Parathyroid adenoma (tissue), 2 donors: ENCODE measurements around the gene CHST15.

Experiments
- H2AFZ ChIP-seq: fragments of 300-600 bp; sonication (generic); one replicate; pipeline ENCODE4 v1.7.0; 2017; ENCODE audit warnings: antibody characterized with exemption, mild to moderate bottlenecking
- H3K27ac ChIP-seq: fragments of 300-600 bp; sonication (generic); one replicate; pipeline ENCODE4 v1.7.0; 2017
- H3K27me3 ChIP-seq: fragments of 300-600 bp; sonication (generic); one replicate; pipeline ENCODE4 v1.7.0; 2017; ENCODE audit warnings: low read length; ENCODE audit not compliant: control insufficient read depth, insufficient read depth
- H3K36me3 ChIP-seq: fragments of 300-600 bp; sonication (generic); one replicate; pipeline ENCODE4 v1.7.0; 2017; ENCODE audit warnings: low read length; ENCODE audit not compliant: control insufficient read depth, insufficient read depth
- H3K4me1 ChIP-seq: fragments of 300-600 bp; sonication (generic); one replicate; pipeline ENCODE4 v1.7.0; 2017; ENCODE audit warnings: control low read depth
- H3K4me2 ChIP-seq: fragments of 300-600 bp; sonication (generic); one replicate; pipeline ENCODE4 v1.7.0; 2017; ENCODE audit warnings: low read length
- H3K4me3 ChIP-seq: fragments of 300-600 bp; sonication (generic); one replicate; pipeline ENCODE4 v1.7.0; 2017; ENCODE audit warnings: low read depth, low read length
- H3K79me2 ChIP-seq: fragments of 300-600 bp; sonication (generic); one replicate; pipeline ENCODE4 v1.7.0; 2017; ENCODE audit warnings: control low read depth
- H3K9ac ChIP-seq: fragments of 300-600 bp; sonication (generic); one replicate; pipeline ENCODE4 v1.7.0; 2017; ENCODE audit warnings: mild to moderate bottlenecking
- H3K9me3 ChIP-seq: fragments of 300-600 bp; sonication (generic); one replicate; pipeline ENCODE4 v1.7.0; 2017; ENCODE audit warnings: low read length; ENCODE audit not compliant: control insufficient read depth
- TF ChIP-seq, protein P1 (sequence below): fragments of 300-600 bp; sonication (generic); IDR thresholded peaks from one replicate; pipeline ENCODE4 v1.7.0; 2017; ENCODE audit warnings: antibody characterized with exemption, mild to moderate bottlenecking
- donor health status: primary hyperparathyroidism.

Gene CHST15

DNA sequence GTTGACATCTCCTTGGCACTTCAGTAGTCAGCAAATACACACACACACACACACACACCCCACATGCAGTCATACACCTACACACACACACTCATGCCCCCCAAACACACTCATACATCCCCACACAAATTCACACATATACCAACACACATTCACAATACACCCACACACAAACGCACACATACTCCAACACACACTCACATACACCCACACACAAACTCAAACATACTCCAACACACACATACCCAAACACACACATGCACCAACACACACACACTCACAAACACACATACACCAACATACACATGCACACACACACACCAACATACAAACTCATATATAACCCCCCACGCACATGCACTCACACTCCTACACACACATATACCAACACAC is 31.4 kb upstream of the CHST15 start:
- no peaks in the 10 kb centered on the region for H3K79me2 ChIP-seq
- H3K27me3 ChIP-seq, result no peaks in the 10 kb centered on the region
- TF ChIP-seq, protein P1, sequence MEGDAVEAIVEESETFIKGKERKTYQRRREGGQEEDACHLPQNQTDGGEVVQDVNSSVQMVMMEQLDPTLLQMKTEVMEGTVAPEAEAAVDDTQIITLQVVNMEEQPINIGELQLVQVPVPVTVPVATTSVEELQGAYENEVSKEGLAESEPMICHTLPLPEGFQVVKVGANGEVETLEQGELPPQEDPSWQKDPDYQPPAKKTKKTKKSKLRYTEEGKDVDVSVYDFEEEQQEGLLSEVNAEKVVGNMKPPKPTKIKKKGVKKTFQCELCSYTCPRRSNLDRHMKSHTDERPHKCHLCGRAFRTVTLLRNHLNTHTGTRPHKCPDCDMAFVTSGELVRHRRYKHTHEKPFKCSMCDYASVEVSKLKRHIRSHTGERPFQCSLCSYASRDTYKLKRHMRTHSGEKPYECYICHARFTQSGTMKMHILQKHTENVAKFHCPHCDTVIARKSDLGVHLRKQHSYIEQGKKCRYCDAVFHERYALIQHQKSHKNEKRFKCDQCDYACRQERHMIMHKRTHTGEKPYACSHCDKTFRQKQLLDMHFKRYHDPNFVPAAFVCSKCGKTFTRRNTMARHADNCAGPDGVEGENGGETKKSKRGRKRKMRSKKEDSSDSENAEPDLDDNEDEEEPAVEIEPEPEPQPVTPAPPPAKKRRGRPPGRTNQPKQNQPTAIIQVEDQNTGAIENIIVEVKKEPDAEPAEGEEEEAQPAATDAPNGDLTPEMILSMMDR, result no peak
- no peak overlapping the region for H3K4me3 ChIP-seq
- no peak overlapping the region for H3K9ac ChIP-seq
- peaks cover 3% of the 10 kb centered on the region for H3K4me1 ChIP-seq
- no peak overlapping the region for H2AFZ ChIP-seq
- no peaks in the 10 kb centered on the region for H3K9me3 ChIP-seq
- H3K27ac ChIP-seq, result no peak overlapping the region
- H3K36me3 ChIP-seq, result no peaks in the 10 kb centered on the region
- H3K4me2 ChIP-seq, result no peak overlapping the region

DNA sequence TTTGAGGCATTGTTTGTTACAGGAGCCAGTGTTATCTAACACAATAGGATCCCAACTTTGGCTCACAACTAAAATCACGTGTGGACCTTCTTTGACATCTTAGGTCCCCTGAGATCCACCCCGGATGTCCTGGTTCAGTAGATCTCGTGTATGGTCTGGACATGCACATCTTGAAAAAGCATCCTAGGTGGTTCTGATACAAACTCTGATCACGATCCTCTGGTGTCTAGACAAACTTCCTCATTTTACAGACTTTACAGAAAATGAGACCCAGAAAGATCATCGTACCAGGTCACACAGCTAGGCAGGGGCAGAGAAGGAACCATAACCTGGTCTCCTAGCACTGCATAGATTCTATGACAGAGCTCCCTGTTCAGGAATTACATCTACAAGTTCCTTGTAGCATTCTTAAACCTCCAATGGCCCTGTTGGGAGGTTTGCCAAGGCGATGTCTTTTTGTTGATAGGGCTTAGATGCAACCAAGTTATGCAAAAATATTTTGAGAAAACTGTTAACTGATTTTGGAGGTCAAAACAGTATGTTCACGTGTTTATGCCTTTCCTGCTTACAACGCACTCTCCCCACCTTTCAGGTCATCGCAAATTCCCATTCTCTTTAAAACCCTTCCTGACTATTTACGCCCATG is 30.8 kb upstream of the CHST15 start:
- Histone ChIP-seq H3K4me3 (no peak overlapping the region), H3K9ac (no peak overlapping the region), H3K27me3 (no peaks in the 10 kb centered on the region), H3K9me3 (no peaks in the 10 kb centered on the region), H3K27ac (no peak overlapping the region), H3K79me2 (no peaks in the 10 kb centered on the region), H3K4me1 (peaks cover 3% of the 10 kb centered on the region), H3K36me3 (no peaks in the 10 kb centered on the region), H2AFZ (peak overlapping the region; percentile 35), H3K4me2 (no peak overlapping the region)
- TF ChIP-seq, protein P1, result no peak

DNA sequence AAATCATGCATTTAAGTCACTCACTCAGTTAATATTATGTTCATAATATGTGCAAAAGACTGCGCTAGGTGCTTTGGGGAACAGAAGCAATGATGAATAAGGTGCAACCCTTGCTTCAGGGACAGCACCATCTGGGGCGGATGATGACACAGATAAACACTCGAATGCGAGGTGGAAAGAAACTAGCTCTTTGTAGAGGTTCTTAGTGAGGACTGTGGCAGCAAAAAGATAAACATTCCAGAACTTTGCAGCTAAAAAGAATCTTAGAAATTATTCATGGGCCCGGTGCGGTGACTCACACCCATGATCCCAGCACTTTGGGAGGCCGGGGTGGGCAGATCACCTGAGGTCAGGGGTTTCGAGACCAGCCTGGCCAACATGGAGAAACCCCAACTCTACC is 29.8 kb upstream of the CHST15 start:
- no peaks in the 10 kb centered on the region for H3K9me3 ChIP-seq
- no peak overlapping the region for H3K4me2 ChIP-seq
- no peaks in the 10 kb centered on the region for H3K36me3 ChIP-seq
- H3K27ac ChIP-seq, result no peak overlapping the region
- H2AFZ ChIP-seq, result no peak overlapping the region
- TF ChIP-seq, protein P1, result no peak
- H3K27me3 ChIP-seq, result no peaks in the 10 kb centered on the region
- H3K4me1 ChIP-seq, result peaks cover 3% of the 10 kb centered on the region
- no peak overlapping the region for H3K4me3 ChIP-seq
- no peaks in the 10 kb centered on the region for H3K79me2 ChIP-seq
- H3K9ac ChIP-seq, result no peak overlapping the region

DNA sequence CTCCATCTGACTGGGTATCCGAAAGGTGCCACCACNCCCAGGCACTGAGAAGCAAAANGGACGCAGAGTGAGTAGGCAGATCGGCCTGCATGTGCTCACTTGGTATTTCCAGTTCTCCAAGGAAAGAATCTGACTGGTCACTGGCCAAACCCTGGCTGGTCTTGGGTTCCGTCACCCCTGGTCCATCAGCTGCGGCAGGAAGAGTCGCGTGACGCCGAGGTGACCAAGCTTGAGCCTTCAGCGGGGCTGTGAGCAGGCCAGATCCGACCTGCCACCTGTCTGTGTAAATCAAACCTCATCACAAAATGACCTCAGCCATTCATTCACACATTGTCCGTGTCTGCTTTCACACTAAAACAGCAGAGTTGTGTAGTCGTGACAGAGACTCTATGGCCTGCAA is 28.8 kb upstream of the CHST15 start:
- Histone ChIP-seq H3K4me1 (peaks cover 3% of the 10 kb centered on the region), H3K79me2 (no peaks in the 10 kb centered on the region)
- TF ChIP-seq, protein P1, result no peak

DNA sequence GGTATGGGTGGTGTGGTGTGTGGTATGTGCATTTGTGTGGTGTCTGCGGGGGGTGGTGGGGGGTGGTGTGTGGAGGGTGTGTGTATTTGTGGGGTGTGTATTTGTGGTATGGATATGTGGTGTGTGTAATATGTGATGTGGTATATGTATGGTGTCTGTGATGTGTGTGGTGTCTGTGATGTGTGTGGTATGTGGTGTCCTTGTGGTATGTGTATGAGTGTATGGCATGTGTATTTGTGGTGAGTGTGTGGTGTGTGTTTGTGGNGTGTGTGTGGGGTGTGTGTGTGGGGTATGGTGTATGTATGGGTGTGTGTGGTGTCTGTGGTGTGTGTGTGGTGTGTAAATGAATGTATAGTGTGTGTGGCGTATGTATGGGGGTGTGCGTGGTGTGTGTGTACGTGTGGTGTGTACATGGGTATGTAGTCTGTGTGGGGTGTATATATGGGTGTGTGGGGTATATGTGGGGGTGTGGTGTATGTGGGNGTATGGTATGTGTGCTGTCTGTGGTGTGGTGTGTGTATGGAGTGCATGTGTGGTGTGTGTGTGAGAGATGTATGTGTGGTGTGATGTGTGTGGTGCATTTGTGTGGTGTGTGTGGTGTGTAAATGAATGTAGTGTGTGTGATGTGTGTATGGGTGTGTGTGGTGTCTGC is 27.1 kb upstream of the CHST15 start:
- Histone ChIP-seq H3K27ac (no peak overlapping the region), H3K4me1 (peaks cover 2% of the 10 kb centered on the region), H3K4me3 (no peak overlapping the region), H2AFZ (no peak overlapping the region), H3K9ac (no peak overlapping the region), H3K79me2 (no peaks in the 10 kb centered on the region), H3K4me2 (no peak overlapping the region), H3K9me3 (no peaks in the 10 kb centered on the region), H3K36me3 (no peaks in the 10 kb centered on the region), H3K27me3 (no peaks in the 10 kb centered on the region)
- TF ChIP-seq, protein P1, result no peak

More for the DNA sequence above, 28.8 kb upstream of the CHST15 start:
- H3K9ac ChIP-seq, result no peak overlapping the region
- no peak overlapping the region for H2AFZ ChIP-seq
- no peaks in the 10 kb centered on the region for H3K36me3 ChIP-seq
- no peaks in the 10 kb centered on the region for H3K27me3 ChIP-seq
- H3K27ac ChIP-seq, result no peak overlapping the region
- H3K9me3 ChIP-seq, result no peaks in the 10 kb centered on the region
- H3K4me2 ChIP-seq, result no peak overlapping the region
- H3K4me3 ChIP-seq, result no peak overlapping the region
